ENCODE measurements around the gene ATP5MC3. TPM values are rescaled to one million over a fixed set of nuclear protein-coding genes. Genes with fewer than 3 reads are reported as not detected.

Gene ATP5MC3
- total RNA-seq, 2 donors from 2014 or later, result 261 to 296 TPM

GRCh38 chr2:175131252-175131651 is 50.3 kb downstream of the ATP5MC3 start:
- Histone ChIP-seq H3K4me1 (ENCODE audit: control insufficient read depth, insufficient read depth, low read length) (no peaks in the 10 kb centered on the region), H3K4me3 (ENCODE audit: low read length) (no peak overlapping the region), H3K27ac (ENCODE audit: low read depth, low read length) (no peak overlapping the region), H3K27me3 (ENCODE audit: control insufficient read depth, insufficient read depth, low read length, poor library complexity, severe bottlenecking) (no peaks in the 10 kb centered on the region), H3K36me3 (ENCODE audit: control insufficient read depth, insufficient read depth, low read length) (peaks cover 91% of the 10 kb centered on the region), H3K9me3 (ENCODE audit: control insufficient read depth, low read length) (peaks cover 9% of the 10 kb centered on the region), H3K9ac (ENCODE audit: extremely low read depth, low read length, poor library complexity, severe bottlenecking) (no peak overlapping the region)
- no peaks in the 10 kb centered on the region for H3K27me3 Mint-ChIP-seq (ENCODE audit: insufficient read depth)
- no peak for TF ChIP-seq CTCF (conservative IDR thresholded peaks at IDR 0.05)
- WGBS, 2 experiments (ENCODE audit: insufficient coverage in 1 of 2, insufficient read length in 1 of 2), result 89 to 90% methylated on average over 1 of the region's 2 CpGs
- no peak overlapping the region for H3K4me3 Mint-ChIP-seq
- no peak overlapping the region for H3K27ac Mint-ChIP-seq
- peaks cover 7% of the 10 kb centered on the region for H3K4me1 Mint-ChIP-seq
- peaks cover 8% of the 10 kb centered on the region for H3K9me3 Mint-ChIP-seq
- no peak for DNase-seq
- H3K36me3 Mint-ChIP-seq (ENCODE audit: low read depth), result peaks cover 60% of the 10 kb centered on the region

- Histone ChIP-seq H3K4me3 (ENCODE audit: low read length) (no peak overlapping the region), H3K9me3 (ENCODE audit: control insufficient read depth, low read length) (peaks cover 9% of the 10 kb centered on the region), H3K4me1 (ENCODE audit: control insufficient read depth, insufficient read depth, low read length) (no peaks in the 10 kb centered on the region), H3K27ac (ENCODE audit: low read depth, low read length) (no peak overlapping the region), H3K36me3 (ENCODE audit: control insufficient read depth, insufficient read depth, low read length) (peaks cover 66% of the 10 kb centered on the region), H3K27me3 (ENCODE audit: control insufficient read depth, insufficient read depth, low read length, poor library complexity, severe bottlenecking) (no peaks in the 10 kb centered on the region), H3K9ac (ENCODE audit: extremely low read depth, low read length, poor library complexity, severe bottlenecking) (no peak overlapping the region)
- Mint-ChIP-seq H3K27ac (no peak overlapping the region), H3K27me3 (ENCODE audit: insufficient read depth) (no peaks in the 10 kb centered on the region), H3K4me1 (no peaks in the 10 kb centered on the region), H3K36me3 (ENCODE audit: low read depth) (peaks cover 35% of the 10 kb centered on the region), H3K9me3 (peaks cover 8% of the 10 kb centered on the region), H3K4me3 (no peak overlapping the region)
- no peak for TF ChIP-seq CTCF (conservative IDR thresholded peaks at IDR 0.05)
- WGBS, 2 experiments (ENCODE audit: insufficient coverage in 1 of 2, insufficient read length in 1 of 2), result 89 to 95% methylated on average over 1 of the region's 1 CpG
- no peak for DNase-seq
These were observed 54.8 kb downstream of the ATP5MC3 start for GRCh38 chr2:175126661-175127060.

Small RNA genes lying within 50 kb of the gene (microRNA-seq; reads per million reads assigned to microRNA genes)
- 1.2 reads per million for gene MIR933 (ENCODE audit: borderline microRNAs expressed)

Other genes with a start within 250 kb of the ATP5MC3 start
- 10 to 100 TPM; 24.3 to 28.8 TPM for gene CHN1, start 176.3 kb downstream of the ATP5MC3 start, total RNA-seq
- gene ATF2, start 13.5 kb downstream of the ATP5MC3 start, total RNA-seq, result 10 to 100 TPM; 53.0 to 56.0 TPM

All from endodermal cell (in vitro differentiated cells).